SKM-1 treated with dmso at 0.1 percent for 144 hours (cell line): Measurements from ENCODE around the gene AP1G2.

Experiments
- DNase-seq: peaks from one replicate; lab custom pipeline; 2025; ENCODE audit not compliant: unreplicated experiment; lab: John Stamatoyannopoulos, UW

Gene AP1G2

GRCh38 chr14:23559010-23559925, 8.3 kb downstream of the AP1G2 start:
- DNase-seq: no peak

GRCh38 chr14:23558346-23559009, 9.1 kb downstream of the AP1G2 start:
- no peak for DNase-seq

GRCh38 chr14:23557946-23558345, 9.6 kb downstream of the AP1G2 start:
- no peak for DNase-seq

GRCh38 chr14:23557521-23557920, 10.1 kb downstream of the AP1G2 start:
- no peak for DNase-seq

GRCh38 chr14:23556700-23557440, 10.7 kb downstream of the AP1G2 start:
- DNase-seq: no peak

GRCh38 chr14:23555882-23556699, 11.5 kb downstream of the AP1G2 start, which contains the start of gene THTPA:
TSS of gene THTPA (plus strand) at chr14:23556271. CDS start at chr14:23556758, 487 bp downstream.
- peak; percentile 60 for DNase-seq

- no peak for DNase-seq
These were observed 12.1 kb downstream of the AP1G2 start for GRCh38 chr14:23555533-23555881.

- peak; percentile 50 for DNase-seq
These were observed 16.1 kb downstream of the AP1G2 start, which contains the start of gene ZFHX2 for GRCh38 chr14:23551266-23552028. TSS of gene ZFHX2 (minus strand) at chr14:23551765. CDS start at chr14:23535325, 16,440 bp downstream.

GRCh38 chr14:23550812-23551265, 16.8 kb downstream of the AP1G2 start:
- DNase-seq: no peak

- DNase-seq: no peak
These were observed 17.3 kb downstream of the AP1G2 start for GRCh38 chr14:23550131-23550811.

GRCh38 chr14:23548351-23549318, 19.0 kb downstream of the AP1G2 start:
- DNase-seq: no peak

- DNase-seq: no peak
These were observed 19.7 kb downstream of the AP1G2 start for GRCh38 chr14:23547924-23548323.

- DNase-seq: no peak
These were observed 21.0 kb downstream of the AP1G2 start for GRCh38 chr14:23546450-23547035.

- no peak for DNase-seq
These were observed 21.7 kb downstream of the AP1G2 start for GRCh38 chr14:23545740-23546365.

GRCh38 chr14:23544511-23545447, 22.8 kb downstream of the AP1G2 start:
- no peak for DNase-seq

- DNase-seq: no peak
These were observed 24.2 kb downstream of the AP1G2 start for GRCh38 chr14:23543403-23543802.
